Testis (tissue), 2 donors: Measurements from ENCODE around the gene KLF8.
"Not testable (repeated sequence)": the region's sequence is repeated elsewhere in the genome, so short reads cannot be mapped to it uniquely, and the experiment has no call there.

Experiments used
- CTCF ChIP-seq, 3 experiments: fragments of 450-650 bp in 2 of 3; fragments of 200-600 bp in 1 of 3; sonication (generic) in 1 of 3; IDR thresholded peaks; one replicate each; pipeline ENCODE4 v1.5.1; 2016 to 2019; ENCODE audit warnings: antibody characterized with exemption in 3 of 3, mild to moderate bottlenecking in 2 of 3, moderate library complexity in 1 of 3
- POLR2A ChIP-seq: fragments of 450-650 bp; IDR thresholded peaks from one replicate; pipeline ENCODE4 v1.6.1; 2017; ENCODE audit warnings: antibody characterized with exemption, mild to moderate bottlenecking, moderate library complexity

- not testable (repeated sequence) for TF ChIP-seq POLR2A; CTCF (IDR thresholded peaks at IDR 0.05)
Measured at GRCh38 chrX:56206945-56207344, 25.2 kb upstream of the KLF8 start.
